Uterus (tissue), 4 donors: ENCODE results near the gene SERPINE1. TPM values are rescaled to one million over a fixed set of nuclear protein-coding genes. Genes with fewer than 3 reads are reported as not detected.
"Not testable (repeated sequence)": the region's sequence is repeated elsewhere in the genome, so short reads cannot be mapped to it uniquely, and the experiment has no call there.

Source experiments
- DNase-seq, 2 donors: peaks; one replicate each; pipeline ENCODE4 v3.0.0-alpha.2; 2019 to 2020
- H3K27ac ChIP-seq, 2 donors: fragments of 200-600 bp; sonication (generic); 1 replicate in 1 of 2; 2 replicates in 1 of 2; pipeline ENCODE4 v1.5.1; 2016 to 2018
- H3K27me3 ChIP-seq, 2 donors: fragments of 200-600 bp; sonication (generic); one replicate each; pipeline ENCODE4 v1.5.1; 2018 to 2019; ENCODE audit warnings: control low read depth in 1 of 2
- H3K36me3 ChIP-seq, 2 donors: fragments of 200-600 bp; sonication (generic); one replicate each; pipeline ENCODE4 v1.5.1; 2019; ENCODE audit warnings: control low read depth in 1 of 2
- H3K4me1 ChIP-seq, 2 donors: fragments of 200-600 bp; sonication (generic); one replicate each; pipeline ENCODE4 v1.5.1; 2018 to 2019; ENCODE audit warnings: control low read depth in 1 of 2
- H3K4me3 ChIP-seq, 2 donors: fragments of 200-600 bp; sonication (generic); 1 replicate in 1 of 2; 2 replicates in 1 of 2; pipeline ENCODE4 v1.5.1; 2018 to 2019; ENCODE audit warnings: mild to moderate bottlenecking in 1 of 2
- H3K9me3 ChIP-seq, 2 donors: fragments of 200-600 bp; sonication (generic); one replicate each; pipeline ENCODE4 v1.5.1; 2019; ENCODE audit warnings: control low read depth in 1 of 2
- CTCF ChIP-seq, 4 experiments: fragments of 200-600 bp in 2 of 4; fragments of 450-650 bp in 2 of 4; sonication (generic) in 2 of 4; IDR thresholded peaks; one replicate each; pipeline ENCODE4 v1.5.1; 2016 to 2019; ENCODE audit warnings: antibody characterized with exemption in 4 of 4, mild to moderate bottlenecking in 2 of 4, moderate library complexity in 1 of 4
- POLR2A ChIP-seq, 2 donors: fragments of 450-650 bp; IDR thresholded peaks; one replicate each; pipeline ENCODE4 v1.6.1; 2016; ENCODE audit warnings: antibody characterized with exemption in 2 of 2, mild to moderate bottlenecking in 1 of 2, moderate library complexity in 1 of 2
- intact Hi-C: fragments of 100-400 bp; cut with DNase I; formaldehyde crosslinking; loops from one replicate; pipeline ENCODE4 v1.15.1; 2023; ENCODE audit warnings: low total_unique reads
- total RNA-seq, 4 donors: library from RNA; depleted of rRNA in 3 of 4; stranded (reverse); fragments of >200 nt in 3 of 4; gene quantifications; one replicate each; pipeline versions ENCODE4 v1.1.0 to v1.2.4, GENCODE V29; 2014 to 2023
- donor health status: DM: yes; HTN: yes; CAD: no.

SERPINE1 gene
- total RNA-seq, 4 donors from 2014 or later, result 0.51 to 10.6 (median 5.5) TPM

- TF ChIP-seq POLR2A (IDR thresholded peaks at IDR 0.05), result no peak
- no peak for TF ChIP-seq CTCF (IDR thresholded peaks at IDR 0.05)
- intact Hi-C loops, result no loop called here
- no peaks in the 10 kb centered on the region for H3K27me3 ChIP-seq
- DNase-seq, result no peak
- peaks cover 0 to 23% of the 10 kb centered on the region in 2 donors for H3K4me1 ChIP-seq
- peak overlapping the region in 1 of 2 donors; percentile 18 for H3K4me3 ChIP-seq
- peak overlapping the region; percentile 66 to 97 for H3K27ac ChIP-seq
- no peaks in the 10 kb centered on the region for H3K9me3 ChIP-seq
- no peaks in the 10 kb centered on the region for H3K36me3 ChIP-seq
Observed at GRCh38 chr7:101127460-101128039, 646 bp downstream of the SERPINE1 start.

- no peak for TF ChIP-seq CTCF (IDR thresholded peaks at IDR 0.05)
- TF ChIP-seq POLR2A (IDR thresholded peaks at IDR 0.05), result no peak
- intact Hi-C loops, result no loop called here
Observed at GRCh38 chr7:101128040-101128834, 1.3 kb downstream of the SERPINE1 start.

GRCh38 chr7:101129603-101130117 is 2.8 kb downstream of the SERPINE1 start:
- Histone ChIP-seq H3K4me1 (peaks cover 0 to 16% of the 10 kb centered on the region in 2 donors), H3K36me3 (no peaks in the 10 kb centered on the region), H3K27me3 (no peaks in the 10 kb centered on the region), H3K9me3 (no peaks in the 10 kb centered on the region), H3K27ac (no peak overlapping the region), H3K4me3 (no peak overlapping the region)
- intact Hi-C loops, result no loop called here
- DNase-seq, result no peak
- TF ChIP-seq POLR2A (IDR thresholded peaks at IDR 0.05), result no peak
- TF ChIP-seq CTCF (IDR thresholded peaks at IDR 0.05), result no peak

More at GRCh38 chr7:101128040-101128834, 1.3 kb downstream of the SERPINE1 start:
- DNase-seq, result no peak
- Histone ChIP-seq H3K4me3 (no peak overlapping the region), H3K9me3 (no peaks in the 10 kb centered on the region), H3K4me1 (peaks cover 0 to 23% of the 10 kb centered on the region in 2 donors), H3K27ac (no peak overlapping the region), H3K36me3 (no peaks in the 10 kb centered on the region), H3K27me3 (no peaks in the 10 kb centered on the region)

- H3K4me3 ChIP-seq, H3K27me3 ChIP-seq, intact Hi-C loops, H3K4me1 ChIP-seq, DNase-seq, H3K36me3 ChIP-seq, H3K9me3 ChIP-seq, H3K27ac ChIP-seq: not testable (repeated sequence)
Observed at GRCh38 chr7:101132626-101133600, 6.0 kb downstream of the SERPINE1 start.

- H3K27me3 ChIP-seq, result no peaks in the 10 kb centered on the region
- no peaks in the 10 kb centered on the region for H3K4me1 ChIP-seq
- intact Hi-C loops, result no loop called here
- H3K36me3 ChIP-seq, result no peaks in the 10 kb centered on the region
- no peaks in the 10 kb centered on the region for H3K9me3 ChIP-seq
- DNase-seq, result no peak
- no peak overlapping the region for H3K27ac ChIP-seq
- TF ChIP-seq POLR2A (IDR thresholded peaks at IDR 0.05), result no peak
- no peak for TF ChIP-seq CTCF (IDR thresholded peaks at IDR 0.05)
- H3K4me3 ChIP-seq, result no peak overlapping the region
Observed at GRCh38 chr7:101133621-101134398, 6.9 kb downstream of the SERPINE1 start.
